ENCODE measurements around the gene PDIA4.

DNA sequence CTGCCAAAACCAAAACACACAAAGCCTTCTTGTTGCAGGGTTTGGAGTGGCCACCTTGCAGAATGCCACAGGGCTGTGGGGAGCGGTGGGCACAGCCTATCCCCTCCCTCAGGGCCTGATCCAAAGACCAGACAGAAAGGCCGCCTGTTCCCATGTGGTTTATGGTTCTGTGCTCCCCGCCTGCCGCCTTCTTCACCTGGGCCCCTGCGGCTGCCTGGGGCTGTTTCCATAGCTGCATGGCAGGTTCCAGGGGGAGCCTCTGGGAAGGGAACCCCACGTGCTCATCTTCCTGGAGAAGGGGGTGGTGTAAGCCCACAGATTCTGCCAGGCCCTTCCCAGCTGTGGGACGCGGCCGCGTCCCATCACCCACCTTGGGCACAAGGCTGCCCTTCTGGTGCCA, 73.5 kb downstream of the PDIA4 start:
- TF ChIP-seq CTCF (IDR thresholded peaks at IDR 0.05) (no peak), E2F5 (CRISPR knock-in tag; IDR thresholded peaks at IDR 0.05) (no peak), ESRRA (CRISPR knock-in tag; IDR thresholded peaks at IDR 0.05; ENCODE audit: borderline replicate concordance) (no peak), TEAD1 (CRISPR knock-in tag; IDR thresholded peaks at IDR 0.05) (no peak), NR3C1 (CRISPR knock-in tag; conservative IDR thresholded peaks at IDR 0.05; ENCODE audit: low read depth) (no peak), CREB1 (CRISPR knock-in tag; IDR thresholded peaks at IDR 0.05) (no peak), KAT7 (CRISPR knock-in tag; IDR thresholded peaks at IDR 0.05; ENCODE audit: borderline replicate concordance) (no peak), ZNF138 (CRISPR knock-in tag; conservative IDR thresholded peaks at IDR 0.05) (no peak), NR1H2 (CRISPR knock-in tag; IDR thresholded peaks at IDR 0.05) (no peak), STAT6 (CRISPR knock-in tag; conservative IDR thresholded peaks at IDR 0.05; ENCODE audit: low read depth) (no peak), NFYB (CRISPR knock-in tag; conservative IDR thresholded peaks at IDR 0.05; ENCODE audit: low read depth) (no peak)
- TF ChIP-seq, protein P1, sequence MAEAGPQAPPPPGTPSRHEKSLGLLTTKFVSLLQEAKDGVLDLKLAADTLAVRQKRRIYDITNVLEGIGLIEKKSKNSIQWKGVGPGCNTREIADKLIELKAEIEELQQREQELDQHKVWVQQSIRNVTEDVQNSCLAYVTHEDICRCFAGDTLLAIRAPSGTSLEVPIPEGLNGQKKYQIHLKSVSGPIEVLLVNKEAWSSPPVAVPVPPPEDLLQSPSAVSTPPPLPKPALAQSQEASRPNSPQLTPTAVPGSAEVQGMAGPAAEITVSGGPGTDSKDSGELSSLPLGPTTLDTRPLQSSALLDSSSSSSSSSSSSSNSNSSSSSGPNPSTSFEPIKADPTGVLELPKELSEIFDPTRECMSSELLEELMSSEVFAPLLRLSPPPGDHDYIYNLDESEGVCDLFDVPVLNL (CRISPR knock-in tag; IDR thresholded peaks at IDR 0.05; ENCODE audit: borderline replicate concordance, low read depth) = no peak
